Chondrocyte (in vitro differentiated cells): ENCODE data around the gene GAPVD1. TPM values are rescaled to one million over a fixed set of nuclear protein-coding genes. Genes with fewer than 3 reads are reported as not detected.

ENCODE experiments used
- DNase-seq: peaks from one replicate; pipeline ENCODE4 v3.0.0; 2021; ENCODE audit warnings: mixed read lengths, low spot score
- H3K27ac Mint-ChIP-seq: one replicate; pipeline ENCODE4 v1.8.0; 2021; ENCODE audit warnings: mild to moderate bottlenecking, moderate library complexity, mixed read lengths; ENCODE audit not compliant: unreplicated experiment
- H3K27me3 Mint-ChIP-seq: 2 replicates; pipeline ENCODE4 v1.8.0; 2021; ENCODE audit warnings: low read depth, mixed read lengths
- H3K36me3 Mint-ChIP-seq: 2 replicates; pipeline ENCODE4 v1.8.0; 2021; ENCODE audit warnings: low read depth, mixed read lengths
- H3K4me1 Mint-ChIP-seq: 2 replicates; pipeline ENCODE4 v1.8.0; 2021; ENCODE audit warnings: low read depth, mild to moderate bottlenecking, mixed read lengths
- H3K4me3 Mint-ChIP-seq: one replicate; pipeline ENCODE4 v1.8.0; 2021; ENCODE audit warnings: mild to moderate bottlenecking, moderate library complexity, mixed read lengths; ENCODE audit not compliant: unreplicated experiment
- H3K9me3 Mint-ChIP-seq: 2 replicates; pipeline ENCODE4 v1.8.0; 2021; ENCODE audit warnings: low read depth, mixed read lengths
- total RNA-seq: library from RNA; stranded (reverse); gene quantifications from 3 replicates; pipeline ENCODE4 v1.2.1, GENCODE V29; 2021
- TF ChIP-seq, protein P1 (sequence below): fragments of 200-600 bp; sonication (generic); IDR thresholded peaks from 2 replicates; pipeline ENCODE4 v1.5.0; 2021; ENCODE audit warnings: antibody characterized with exemption, mild to moderate bottlenecking, moderate library complexity

The GAPVD1 gene
- total RNA-seq, 1 donor from 2014 or later: 46.2 TPM

DNA sequence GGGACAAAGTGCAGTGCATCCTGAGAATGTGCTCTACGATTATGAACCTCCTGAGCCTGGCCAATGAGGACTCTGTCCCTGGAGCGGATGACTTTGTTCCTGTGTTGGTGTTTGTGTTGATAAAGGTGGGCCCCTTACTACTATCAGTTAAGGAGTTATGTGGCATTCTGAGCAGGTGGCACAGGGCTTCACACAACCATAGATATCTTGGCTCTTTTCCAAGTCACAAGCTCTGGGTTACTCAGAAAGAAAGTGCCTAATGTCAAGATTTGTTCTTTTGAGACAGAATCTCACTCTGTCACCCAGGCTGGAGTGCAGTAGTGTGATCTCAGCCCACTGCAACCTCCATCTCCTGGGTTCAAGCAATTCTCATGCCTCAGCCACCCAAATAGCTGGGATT lies 99.0 kb downstream of the GAPVD1 start:
- H3K36me3 Mint-ChIP-seq: peaks cover 30% of the 10 kb centered on the region
- TF ChIP-seq, protein P1, sequence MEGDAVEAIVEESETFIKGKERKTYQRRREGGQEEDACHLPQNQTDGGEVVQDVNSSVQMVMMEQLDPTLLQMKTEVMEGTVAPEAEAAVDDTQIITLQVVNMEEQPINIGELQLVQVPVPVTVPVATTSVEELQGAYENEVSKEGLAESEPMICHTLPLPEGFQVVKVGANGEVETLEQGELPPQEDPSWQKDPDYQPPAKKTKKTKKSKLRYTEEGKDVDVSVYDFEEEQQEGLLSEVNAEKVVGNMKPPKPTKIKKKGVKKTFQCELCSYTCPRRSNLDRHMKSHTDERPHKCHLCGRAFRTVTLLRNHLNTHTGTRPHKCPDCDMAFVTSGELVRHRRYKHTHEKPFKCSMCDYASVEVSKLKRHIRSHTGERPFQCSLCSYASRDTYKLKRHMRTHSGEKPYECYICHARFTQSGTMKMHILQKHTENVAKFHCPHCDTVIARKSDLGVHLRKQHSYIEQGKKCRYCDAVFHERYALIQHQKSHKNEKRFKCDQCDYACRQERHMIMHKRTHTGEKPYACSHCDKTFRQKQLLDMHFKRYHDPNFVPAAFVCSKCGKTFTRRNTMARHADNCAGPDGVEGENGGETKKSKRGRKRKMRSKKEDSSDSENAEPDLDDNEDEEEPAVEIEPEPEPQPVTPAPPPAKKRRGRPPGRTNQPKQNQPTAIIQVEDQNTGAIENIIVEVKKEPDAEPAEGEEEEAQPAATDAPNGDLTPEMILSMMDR: no peak
- no peak for DNase-seq
- no peaks in the 10 kb centered on the region for H3K4me1 Mint-ChIP-seq
- H3K4me3 Mint-ChIP-seq: no peak overlapping the region
- H3K27ac Mint-ChIP-seq: no peak overlapping the region
- no peaks in the 10 kb centered on the region for H3K27me3 Mint-ChIP-seq
- H3K9me3 Mint-ChIP-seq: no peaks in the 10 kb centered on the region

DNA sequence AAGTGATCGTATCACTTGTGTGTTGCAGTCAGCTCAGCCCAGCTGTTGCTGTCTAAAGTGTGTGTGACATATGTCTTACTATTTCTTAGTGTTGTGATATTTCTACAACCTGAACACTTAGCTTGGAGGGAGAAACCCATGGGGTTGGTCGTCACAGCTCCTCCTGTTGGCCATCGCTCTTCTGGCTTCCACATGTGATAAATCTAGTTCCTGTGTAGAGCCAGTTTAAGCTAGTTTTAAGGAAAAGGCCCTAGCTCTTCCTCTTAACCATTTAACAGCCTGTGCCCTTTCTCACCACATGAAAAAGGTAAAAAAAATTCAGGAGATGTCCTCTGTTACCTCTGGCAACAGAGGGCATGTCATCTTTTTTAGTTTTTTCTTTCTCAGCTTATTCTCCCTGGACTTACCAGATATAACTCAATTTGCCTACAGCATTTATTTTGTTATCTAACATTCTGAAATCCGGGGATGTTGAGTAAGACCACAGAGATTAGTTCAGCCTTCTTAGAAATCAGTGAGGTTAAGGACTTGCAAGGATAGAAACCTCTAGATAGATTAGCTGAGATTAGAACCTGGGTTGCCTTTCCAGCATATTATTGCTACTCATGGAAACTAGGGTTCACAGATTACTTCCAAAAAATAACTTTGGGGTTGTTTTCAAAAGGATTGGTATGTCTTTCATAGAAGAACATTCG lies 100.4 kb downstream of the GAPVD1 start:
- no peak for DNase-seq
- no peaks in the 10 kb centered on the region for H3K27me3 Mint-ChIP-seq
- no peaks in the 10 kb centered on the region for H3K4me1 Mint-ChIP-seq
- H3K36me3 Mint-ChIP-seq: peaks cover 23% of the 10 kb centered on the region
- no peaks in the 10 kb centered on the region for H3K9me3 Mint-ChIP-seq
- no peak overlapping the region for H3K27ac Mint-ChIP-seq
- TF ChIP-seq, protein P1: peak; percentile 66
- no peak overlapping the region for H3K4me3 Mint-ChIP-seq

DNA sequence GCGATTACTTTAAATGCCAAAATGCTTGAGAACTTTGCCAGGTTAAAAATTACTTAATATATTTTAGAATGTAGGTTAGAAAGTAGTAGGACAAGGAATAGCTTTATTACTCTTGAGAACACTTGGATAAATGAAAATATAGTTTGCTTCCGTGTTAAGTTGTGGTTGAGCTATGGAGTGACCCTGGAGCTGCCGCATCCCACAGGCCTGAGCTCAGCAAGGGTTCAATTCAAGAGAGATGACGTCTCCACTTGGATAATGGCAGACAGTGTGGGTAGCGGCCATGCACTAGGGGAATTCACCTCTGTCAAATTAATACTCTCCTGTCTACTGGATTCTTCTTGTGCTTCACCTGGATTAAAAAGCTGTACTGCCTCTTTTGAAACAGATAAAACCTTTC lies 105.0 kb downstream of the GAPVD1 start:
- H3K4me1 Mint-ChIP-seq: no peaks in the 10 kb centered on the region
- no peak for DNase-seq
- TF ChIP-seq, protein P1: no peak
- H3K27me3 Mint-ChIP-seq: no peaks in the 10 kb centered on the region
- no peak overlapping the region for H3K4me3 Mint-ChIP-seq
- H3K36me3 Mint-ChIP-seq: peaks cover 13% of the 10 kb centered on the region
- no peaks in the 10 kb centered on the region for H3K9me3 Mint-ChIP-seq
- no peak overlapping the region for H3K27ac Mint-ChIP-seq

DNA sequence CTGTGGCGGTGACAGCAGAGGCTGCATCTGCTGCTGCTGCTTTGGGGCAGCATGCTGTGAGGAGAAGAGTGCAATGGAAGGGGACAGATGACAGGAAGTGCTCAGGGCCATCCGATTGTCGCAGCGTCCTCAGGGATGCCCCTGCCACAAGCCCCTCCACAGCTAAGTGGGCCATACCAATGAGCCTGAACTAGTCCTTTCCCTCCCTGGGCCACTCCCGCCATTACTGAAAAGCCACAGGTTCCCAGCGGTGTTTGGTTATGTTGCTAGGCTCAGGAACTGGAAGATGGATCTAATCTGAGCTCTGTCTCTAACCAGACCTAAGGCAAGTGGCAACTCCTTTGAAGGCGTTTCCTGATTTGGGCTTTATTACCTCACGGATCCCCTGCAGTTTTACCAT lies 109.2 kb downstream of the GAPVD1 start:
- no peak for DNase-seq
- Mint-ChIP-seq H3K9me3 (no peaks in the 10 kb centered on the region), H3K27ac (no peak overlapping the region), H3K4me1 (peaks cover 7% of the 10 kb centered on the region), H3K4me3 (no peak overlapping the region), H3K36me3 (no peaks in the 10 kb centered on the region), H3K27me3 (no peaks in the 10 kb centered on the region)
- TF ChIP-seq, protein P1: no peak

DNA sequence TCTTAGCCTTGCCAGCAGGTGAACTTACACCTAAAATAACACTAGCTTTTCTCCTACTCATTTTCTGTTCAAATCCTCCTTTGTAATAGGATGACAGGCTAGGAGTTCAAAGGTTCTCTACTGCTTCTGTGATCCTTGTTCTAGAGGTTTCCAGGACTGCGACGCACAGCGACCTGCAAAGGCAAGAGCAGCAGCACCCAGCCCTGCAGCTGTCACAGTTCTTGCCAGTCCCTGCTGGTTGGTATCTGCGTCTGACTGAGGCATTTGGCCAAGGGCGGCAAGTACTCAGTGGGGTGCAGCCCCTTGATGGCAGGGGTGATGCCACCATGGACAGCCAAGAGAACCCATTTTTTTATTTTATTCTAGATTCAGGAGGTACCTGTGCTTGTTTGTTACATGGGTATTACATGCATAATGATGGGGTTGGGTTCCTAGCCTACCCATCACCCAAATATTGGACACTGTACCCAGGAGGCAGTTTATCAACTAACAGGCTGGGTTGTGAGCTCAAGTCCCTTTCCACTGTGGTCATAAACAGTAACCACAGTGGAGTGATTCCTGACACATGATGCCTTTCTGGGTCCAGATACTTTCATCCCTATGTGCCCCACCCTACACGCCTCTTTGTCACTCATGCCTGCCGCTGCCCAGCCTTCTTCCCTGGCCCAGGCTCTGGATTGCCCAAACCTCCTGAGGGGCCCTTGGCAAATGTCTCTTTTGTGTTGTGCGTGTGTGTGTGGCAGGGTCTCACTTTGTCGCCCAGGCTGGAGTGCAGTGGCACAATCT lies 111.0 kb downstream of the GAPVD1 start:
- Mint-ChIP-seq H3K9me3 (no peaks in the 10 kb centered on the region), H3K4me1 (peaks cover 7% of the 10 kb centered on the region), H3K27ac (no peak overlapping the region), H3K4me3 (no peak overlapping the region), H3K36me3 (no peaks in the 10 kb centered on the region), H3K27me3 (no peaks in the 10 kb centered on the region)
- TF ChIP-seq, protein P1: no peak
- DNase-seq: no peak
